ENCODE results near the gene RING1.

The RING1 gene

GRCh38 chr6:33189164-33189563, 19.1 kb upstream of the RING1 start:
- no peak overlapping the region for H3K27ac ChIP-seq (replicated peaks)
- peaks cover 19% of the 10 kb centered on the region for H3K27me3 ChIP-seq (ENCODE audit: insufficient read depth, poor library complexity, severe bottlenecking)
- no peak overlapping the region for H3K4me3 ChIP-seq (replicated peaks; ENCODE audit: insufficient read depth, low read length)
- DNase-seq (ENCODE audit: low read depth in 1 of 2, low spot score in 1 of 2) = no peak
- TF ChIP-seq SPI1 (IDR thresholded peaks at IDR 0.05; ENCODE audit: borderline replicate concordance, low read depth) (no peak), CTCF (IDR thresholded peaks at IDR 0.05; ENCODE audit: insufficient read depth, low read length) (no peak), GABPA (IDR thresholded peaks at IDR 0.05; ENCODE audit: low read depth) (no peak), POLR2AphosphoS5 (IDR thresholded peaks at IDR 0.05; ENCODE audit: low read depth) (no peak)
- TF ChIP-seq, protein P1, sequence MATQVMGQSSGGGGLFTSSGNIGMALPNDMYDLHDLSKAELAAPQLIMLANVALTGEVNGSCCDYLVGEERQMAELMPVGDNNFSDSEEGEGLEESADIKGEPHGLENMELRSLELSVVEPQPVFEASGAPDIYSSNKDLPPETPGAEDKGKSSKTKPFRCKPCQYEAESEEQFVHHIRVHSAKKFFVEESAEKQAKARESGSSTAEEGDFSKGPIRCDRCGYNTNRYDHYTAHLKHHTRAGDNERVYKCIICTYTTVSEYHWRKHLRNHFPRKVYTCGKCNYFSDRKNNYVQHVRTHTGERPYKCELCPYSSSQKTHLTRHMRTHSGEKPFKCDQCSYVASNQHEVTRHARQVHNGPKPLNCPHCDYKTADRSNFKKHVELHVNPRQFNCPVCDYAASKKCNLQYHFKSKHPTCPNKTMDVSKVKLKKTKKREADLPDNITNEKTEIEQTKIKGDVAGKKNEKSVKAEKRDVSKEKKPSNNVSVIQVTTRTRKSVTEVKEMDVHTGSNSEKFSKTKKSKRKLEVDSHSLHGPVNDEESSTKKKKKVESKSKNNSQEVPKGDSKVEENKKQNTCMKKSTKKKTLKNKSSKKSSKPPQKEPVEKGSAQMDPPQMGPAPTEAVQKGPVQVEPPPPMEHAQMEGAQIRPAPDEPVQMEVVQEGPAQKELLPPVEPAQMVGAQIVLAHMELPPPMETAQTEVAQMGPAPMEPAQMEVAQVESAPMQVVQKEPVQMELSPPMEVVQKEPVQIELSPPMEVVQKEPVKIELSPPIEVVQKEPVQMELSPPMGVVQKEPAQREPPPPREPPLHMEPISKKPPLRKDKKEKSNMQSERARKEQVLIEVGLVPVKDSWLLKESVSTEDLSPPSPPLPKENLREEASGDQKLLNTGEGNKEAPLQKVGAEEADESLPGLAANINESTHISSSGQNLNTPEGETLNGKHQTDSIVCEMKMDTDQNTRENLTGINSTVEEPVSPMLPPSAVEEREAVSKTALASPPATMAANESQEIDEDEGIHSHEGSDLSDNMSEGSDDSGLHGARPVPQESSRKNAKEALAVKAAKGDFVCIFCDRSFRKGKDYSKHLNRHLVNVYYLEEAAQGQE (IDR thresholded peaks at IDR 0.05; ENCODE audit: insufficient replicate concordance, low read depth) = no peak

- Histone ChIP-seq H3K27ac (replicated peaks) (no peak overlapping the region), H3K4me3 (replicated peaks; ENCODE audit: insufficient read depth, low read length) (no peak overlapping the region), H3K27me3 (ENCODE audit: insufficient read depth, poor library complexity, severe bottlenecking) (peaks cover 19% of the 10 kb centered on the region)
- TF ChIP-seq POLR2AphosphoS5 (IDR thresholded peaks at IDR 0.05; ENCODE audit: low read depth) (no peak), CTCF (IDR thresholded peaks at IDR 0.05; ENCODE audit: insufficient read depth, low read length) (no peak), GABPA (IDR thresholded peaks at IDR 0.05; ENCODE audit: low read depth) (no peak), SPI1 (IDR thresholded peaks at IDR 0.05; ENCODE audit: borderline replicate concordance, low read depth) (no peak)
- TF ChIP-seq, protein P1 (IDR thresholded peaks at IDR 0.05; ENCODE audit: insufficient replicate concordance, low read depth) = no peak
- DNase-seq (ENCODE audit: low read depth in 1 of 2, low spot score in 1 of 2) = no peak
Measured at GRCh38 chr6:33189625-33190448, 18.5 kb upstream of the RING1 start.

DNA sequence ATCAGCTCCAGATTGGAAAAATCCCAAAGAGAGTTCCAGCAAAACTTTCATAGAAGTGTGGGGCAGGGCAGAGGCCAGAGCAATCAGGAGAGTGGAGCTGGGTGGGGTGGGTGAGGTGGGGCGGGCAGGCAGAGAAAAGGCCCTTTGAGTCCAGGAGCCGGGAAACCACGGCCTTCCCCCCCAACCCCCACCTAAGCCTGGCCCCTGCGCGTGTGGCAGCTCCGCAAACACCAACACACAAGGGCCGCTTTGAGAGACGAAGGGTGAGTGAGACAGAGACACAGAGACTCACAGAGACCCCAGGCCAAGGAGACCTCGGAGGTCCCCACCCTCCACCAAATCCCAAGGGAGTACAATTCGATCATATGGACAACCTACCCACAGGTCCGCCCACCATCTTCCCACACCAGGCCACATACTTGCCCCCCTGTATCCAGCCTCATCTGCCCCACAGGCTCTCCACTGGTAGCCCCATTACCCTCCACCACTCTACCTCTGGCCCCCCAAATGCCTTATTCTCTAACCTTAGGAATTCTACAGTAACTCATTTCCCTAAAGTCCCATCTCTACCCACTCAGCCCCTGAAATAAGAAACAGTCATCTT, 17.7 kb upstream of the RING1 start:
- no peak for DNase-seq (ENCODE audit: low read depth in 1 of 2, low spot score in 1 of 2)
- TF ChIP-seq CTCF (IDR thresholded peaks at IDR 0.05; ENCODE audit: insufficient read depth, low read length) = no peak
- TF ChIP-seq, protein P1 (IDR thresholded peaks at IDR 0.05; ENCODE audit: insufficient replicate concordance, low read depth) = no peak
- no peak for TF ChIP-seq POLR2AphosphoS5 (IDR thresholded peaks at IDR 0.05; ENCODE audit: low read depth)
- TF ChIP-seq GABPA (IDR thresholded peaks at IDR 0.05; ENCODE audit: low read depth) = no peak
- TF ChIP-seq SPI1 (IDR thresholded peaks at IDR 0.05; ENCODE audit: borderline replicate concordance, low read depth) = no peak
- Histone ChIP-seq H3K27ac (replicated peaks) (no peak overlapping the region), H3K27me3 (ENCODE audit: insufficient read depth, poor library complexity, severe bottlenecking) (peaks cover 19% of the 10 kb centered on the region), H3K4me3 (replicated peaks; ENCODE audit: insufficient read depth, low read length) (no peak overlapping the region)

Measured in HL-60 (cell line).